Left ventricle myocardium inferior (tissue), 1 donor: ENCODE measurements around the gene FSIP1. TPM values are rescaled to one million over a fixed set of nuclear protein-coding genes. Genes with fewer than 3 reads are reported as not detected.

Source experiments
- DNase-seq: peaks from one replicate; pipeline ENCODE4 v3.0.0-alpha.2; 2020
- H3K27ac ChIP-seq: fragments of 200-600 bp; replicated peaks from 2 replicates; pipeline ENCODE4 v1.8.0; 2021
- H3K27me3 ChIP-seq: fragments of 200-600 bp; 2 replicates; pipeline ENCODE4 v1.8.0; 2021; ENCODE audit warnings: low read depth
- H3K36me3 ChIP-seq: fragments of 200-600 bp; 2 replicates; pipeline ENCODE4 v1.8.0; 2021
- H3K4me1 ChIP-seq: fragments of 200-600 bp; 2 replicates; pipeline ENCODE4 v1.8.0; 2021
- H3K4me3 ChIP-seq: fragments of 200-600 bp; 2 replicates; pipeline ENCODE4 v1.8.0; 2021; ENCODE audit warnings: mild to moderate bottlenecking, moderate library complexity
- H3K9me3 ChIP-seq: fragments of 200-600 bp; replicated peaks from 2 replicates; pipeline ENCODE4 v1.8.0; 2021
- CTCF ChIP-seq: fragments of 200-600 bp; IDR thresholded peaks from 2 replicates; pipeline ENCODE4 v1.8.0; 2021; ENCODE audit warnings: antibody characterized with exemption, mild to moderate bottlenecking, borderline replicate concordance
- intact Hi-C: fragments of 100-400 bp; cut with micrococcal nuclease; formaldehyde crosslinking; loops from one replicate; pipeline ENCODE4 v1.11.0; 2022
- total RNA-seq: library from RNA; stranded (reverse); fragmentation: NEBNext Ultra II Directional; extraction: Animal tissue kit (Norgen Biotek cat#: 25700); gene quantifications from one replicate; pipeline ENCODE4 v1.2.1, GENCODE V29; 2021
- donor health status: DM: no; HTN: yes; CAD: no; lungs with severe emphysema.

Gene FSIP1
- total RNA-seq, 1 donor from 2014 or later = 1.2 TPM

GRCh38 chr15:39792025-39792843 is 9.6 kb upstream of the FSIP1 start:
- H3K4me1 ChIP-seq = no peaks in the 10 kb centered on the region
- H3K9me3 ChIP-seq = no peaks in the 10 kb centered on the region
- H3K4me3 ChIP-seq = no peak overlapping the region
- H3K27me3 ChIP-seq = no peaks in the 10 kb centered on the region
- H3K27ac ChIP-seq = peak overlapping the region; percentile 62
- no peak for TF ChIP-seq CTCF
- DNase-seq = no peak
- intact Hi-C loops = no loop called here
- no peaks in the 10 kb centered on the region for H3K36me3 ChIP-seq

GRCh38 chr15:39789736-39790135 is 7.1 kb upstream of the FSIP1 start:
- no peaks in the 10 kb centered on the region for H3K9me3 ChIP-seq
- DNase-seq = no peak
- no peak overlapping the region for H3K27ac ChIP-seq
- peaks cover 14% of the 10 kb centered on the region for H3K4me1 ChIP-seq
- H3K36me3 ChIP-seq = no peaks in the 10 kb centered on the region
- H3K27me3 ChIP-seq = no peaks in the 10 kb centered on the region
- TF ChIP-seq CTCF = no peak
- H3K4me3 ChIP-seq = no peak overlapping the region
- intact Hi-C loops = loop anchor here (5.0 kb wide), 1 partner anchor 83 kb away; no protein-coding TSS in a partner anchor

GRCh38 chr15:39788800-39789565 is 6.3 kb upstream of the FSIP1 start:
- no peaks in the 10 kb centered on the region for H3K36me3 ChIP-seq
- intact Hi-C loops = loop anchor here (5.0 kb wide), 1 partner anchor 83 kb away; no protein-coding TSS in a partner anchor
- no peak overlapping the region for H3K4me3 ChIP-seq
- peaks cover 21% of the 10 kb centered on the region for H3K4me1 ChIP-seq
- DNase-seq = no peak
- no peaks in the 10 kb centered on the region for H3K9me3 ChIP-seq
- no peaks in the 10 kb centered on the region for H3K27me3 ChIP-seq
- no peak for TF ChIP-seq CTCF
- no peak overlapping the region for H3K27ac ChIP-seq

GRCh38 chr15:39788108-39788507 is 5.5 kb upstream of the FSIP1 start:
- intact Hi-C loops = loop anchor here (5.0 kb wide), 1 partner anchor 84 kb away; no protein-coding TSS in a partner anchor
- Histone ChIP-seq H3K9me3 (no peaks in the 10 kb centered on the region), H3K36me3 (no peaks in the 10 kb centered on the region), H3K4me3 (no peak overlapping the region), H3K27me3 (no peaks in the 10 kb centered on the region), H3K4me1 (peaks cover 29% of the 10 kb centered on the region), H3K27ac (no peak overlapping the region)
- DNase-seq = no peak
- no peak for TF ChIP-seq CTCF

- no peak for TF ChIP-seq CTCF
- no peak overlapping the region for H3K4me3 ChIP-seq
- H3K36me3 ChIP-seq = no peaks in the 10 kb centered on the region
- intact Hi-C loops = loop anchor here (5.0 kb wide), 1 partner anchor 85 kb away; no protein-coding TSS in a partner anchor
- H3K27me3 ChIP-seq = no peaks in the 10 kb centered on the region
- DNase-seq = no peak
- no peak overlapping the region for H3K27ac ChIP-seq
- no peaks in the 10 kb centered on the region for H3K9me3 ChIP-seq
- H3K4me1 ChIP-seq = peaks cover 35% of the 10 kb centered on the region
Measured at GRCh38 chr15:39787479-39787878, 4.8 kb upstream of the FSIP1 start.
